NCI-H748 (cell line): ENCODE data around the gene PBX1.

Experiments used
- DNase-seq: peaks from one replicate; lab custom pipeline; 2025; ENCODE audit not compliant: unreplicated experiment; lab: John Stamatoyannopoulos, UW

The PBX1 gene

GRCh38 chr1:164771619-164772361 is 212.8 kb downstream of the PBX1 start:
- DNase-seq, result peak; percentile 93

- DNase-seq, result peak; percentile 33
These were observed 213.7 kb downstream of the PBX1 start for GRCh38 chr1:164772635-164773034.

GRCh38 chr1:164773102-164773501 is 214.1 kb downstream of the PBX1 start:
- no peak for DNase-seq

GRCh38 chr1:164774413-164774812 is 215.4 kb downstream of the PBX1 start:
- DNase-seq, result peak; percentile 67

GRCh38 chr1:164774819-164775654 is 216.1 kb downstream of the PBX1 start:
- peak; percentile 87 for DNase-seq

GRCh38 chr1:164777518-164777917 is 218.5 kb downstream of the PBX1 start:
- peak; percentile 56 for DNase-seq

GRCh38 chr1:164779376-164779775 is 220.4 kb downstream of the PBX1 start:
- DNase-seq, result no peak

GRCh38 chr1:164780111-164780812 is 221.3 kb downstream of the PBX1 start:
- no peak for DNase-seq

GRCh38 chr1:164780863-164781262 is 221.9 kb downstream of the PBX1 start:
- DNase-seq, result no peak

GRCh38 chr1:164781972-164782371 is 223.0 kb downstream of the PBX1 start:
- peak; percentile 16 for DNase-seq

- no peak for DNase-seq
These were observed 225.0 kb downstream of the PBX1 start for GRCh38 chr1:164783778-164784555.

- DNase-seq, result no peak
These were observed 226.0 kb downstream of the PBX1 start for GRCh38 chr1:164784960-164785359.

GRCh38 chr1:164785841-164786534 is 227.0 kb downstream of the PBX1 start:
- DNase-seq, result no peak

GRCh38 chr1:164786980-164787833 is 228.2 kb downstream of the PBX1 start:
- peak; percentile 92 for DNase-seq

GRCh38 chr1:164787834-164788231 is 228.8 kb downstream of the PBX1 start:
- peak; percentile 95 for DNase-seq

- DNase-seq, result no peak
These were observed 231.1 kb downstream of the PBX1 start for GRCh38 chr1:164790081-164790480.

GRCh38 chr1:164792410-164793004 is 233.5 kb downstream of the PBX1 start:
- no peak for DNase-seq

- DNase-seq, result no peak
These were observed 235.4 kb downstream of the PBX1 start for GRCh38 chr1:164794356-164794755.

- DNase-seq, result peak; percentile 35
These were observed 237.9 kb downstream of the PBX1 start for GRCh38 chr1:164796916-164797315.
